ENCODE results near the gene VAV1.

- TF ChIP-seq, protein P1, sequence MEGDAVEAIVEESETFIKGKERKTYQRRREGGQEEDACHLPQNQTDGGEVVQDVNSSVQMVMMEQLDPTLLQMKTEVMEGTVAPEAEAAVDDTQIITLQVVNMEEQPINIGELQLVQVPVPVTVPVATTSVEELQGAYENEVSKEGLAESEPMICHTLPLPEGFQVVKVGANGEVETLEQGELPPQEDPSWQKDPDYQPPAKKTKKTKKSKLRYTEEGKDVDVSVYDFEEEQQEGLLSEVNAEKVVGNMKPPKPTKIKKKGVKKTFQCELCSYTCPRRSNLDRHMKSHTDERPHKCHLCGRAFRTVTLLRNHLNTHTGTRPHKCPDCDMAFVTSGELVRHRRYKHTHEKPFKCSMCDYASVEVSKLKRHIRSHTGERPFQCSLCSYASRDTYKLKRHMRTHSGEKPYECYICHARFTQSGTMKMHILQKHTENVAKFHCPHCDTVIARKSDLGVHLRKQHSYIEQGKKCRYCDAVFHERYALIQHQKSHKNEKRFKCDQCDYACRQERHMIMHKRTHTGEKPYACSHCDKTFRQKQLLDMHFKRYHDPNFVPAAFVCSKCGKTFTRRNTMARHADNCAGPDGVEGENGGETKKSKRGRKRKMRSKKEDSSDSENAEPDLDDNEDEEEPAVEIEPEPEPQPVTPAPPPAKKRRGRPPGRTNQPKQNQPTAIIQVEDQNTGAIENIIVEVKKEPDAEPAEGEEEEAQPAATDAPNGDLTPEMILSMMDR (conservative IDR thresholded peaks at IDR 0.05; ENCODE audit: low read depth, low read length), result no peak
- TF ChIP-seq EZH2phosphoT487 (IDR thresholded peaks at IDR 0.05; ENCODE audit: borderline replicate concordance, low read length) (no peak), EZH2 (IDR thresholded peaks at IDR 0.05; ENCODE audit: low read length, unreplicated experiment) (no peak)
These were observed 4.5 kb downstream of the VAV1 start for GRCh38 chr19:6776999-6777398.
